ENCODE results near the gene FGD5.

The FGD5 gene

GRCh38 chr3:14818804-14819500 is at the start of gene FGD5:
TSS of gene FGD5 (plus strand) at chr3:14818962. CDS start at chr3:14819072, 110 bp downstream.
- H3K27me3 ChIP-seq (replicated peaks; ENCODE audit: control insufficient read depth, insufficient read depth, low read length): peaks cover 2% of the 10 kb centered on the region
- H3K36me3 ChIP-seq (ENCODE audit: control insufficient read depth, insufficient read depth, low read length): no peaks in the 10 kb centered on the region
- DNase-seq (ENCODE audit: extremely low read depth, insufficient read length): no peak
- TF ChIP-seq CTCF (IDR thresholded peaks at IDR 0.05; ENCODE audit: insufficient read depth, low read length, poor library complexity, severe bottlenecking): no peak
- H3K4me3 ChIP-seq (replicated peaks; ENCODE audit: low read depth, low read length): no peak within 1 kb of the TSS

GRCh38 chr3:14769544-14770325 is 49.0 kb upstream of the FGD5 start:
- no peak overlapping the region for H3K4me3 ChIP-seq (replicated peaks; ENCODE audit: low read depth, low read length)
- H3K36me3 ChIP-seq (ENCODE audit: control insufficient read depth, insufficient read depth, low read length): no peaks in the 10 kb centered on the region
- no peak for TF ChIP-seq CTCF (IDR thresholded peaks at IDR 0.05; ENCODE audit: insufficient read depth, low read length, poor library complexity, severe bottlenecking)
- no peak for DNase-seq (ENCODE audit: extremely low read depth, insufficient read length)
- H3K27me3 ChIP-seq (replicated peaks; ENCODE audit: control insufficient read depth, insufficient read depth, low read length): no peaks in the 10 kb centered on the region

- no peak for DNase-seq (ENCODE audit: extremely low read depth, insufficient read length)
- Histone ChIP-seq H3K4me3 (replicated peaks; ENCODE audit: low read depth, low read length) (no peak overlapping the region), H3K36me3 (ENCODE audit: control insufficient read depth, insufficient read depth, low read length) (no peaks in the 10 kb centered on the region), H3K27me3 (replicated peaks; ENCODE audit: control insufficient read depth, insufficient read depth, low read length) (no peaks in the 10 kb centered on the region)
- TF ChIP-seq CTCF (IDR thresholded peaks at IDR 0.05; ENCODE audit: insufficient read depth, low read length, poor library complexity, severe bottlenecking): no peak
These were observed 48.2 kb upstream of the FGD5 start for GRCh38 chr3:14770591-14770990.

- TF ChIP-seq CTCF (IDR thresholded peaks at IDR 0.05; ENCODE audit: insufficient read depth, low read length, poor library complexity, severe bottlenecking): no peak
- Histone ChIP-seq H3K36me3 (ENCODE audit: control insufficient read depth, insufficient read depth, low read length) (no peaks in the 10 kb centered on the region), H3K27me3 (replicated peaks; ENCODE audit: control insufficient read depth, insufficient read depth, low read length) (no peaks in the 10 kb centered on the region), H3K4me3 (replicated peaks; ENCODE audit: low read depth, low read length) (no peak overlapping the region)
- no peak for DNase-seq (ENCODE audit: extremely low read depth, insufficient read length)
These were observed 46.9 kb upstream of the FGD5 start for GRCh38 chr3:14771593-14772497.

GRCh38 chr3:14772533-14773138 is 46.1 kb upstream of the FGD5 start:
- TF ChIP-seq CTCF (IDR thresholded peaks at IDR 0.05; ENCODE audit: insufficient read depth, low read length, poor library complexity, severe bottlenecking): no peak
- H3K27me3 ChIP-seq (replicated peaks; ENCODE audit: control insufficient read depth, insufficient read depth, low read length): no peaks in the 10 kb centered on the region
- no peak overlapping the region for H3K4me3 ChIP-seq (replicated peaks; ENCODE audit: low read depth, low read length)
- no peak for DNase-seq (ENCODE audit: extremely low read depth, insufficient read length)
- H3K36me3 ChIP-seq (ENCODE audit: control insufficient read depth, insufficient read depth, low read length): no peaks in the 10 kb centered on the region

Measured in GM06990 (cell line).